Neuronal stem cell (in vitro differentiated cells): ENCODE data around the gene LDLRAD3.
A peak's percentile ranks its signal among the peaks of the same experiment; 100 is the strongest.

Experiments
- DNase-seq: peaks from one replicate; pipeline ENCODE4 v3.0.0-alpha.2; 2013; ENCODE audit warnings: low spot score
- H2AFZ ChIP-seq: one replicate; pipeline ENCODE4 v1.6.1; 2013; ENCODE audit warnings: mild to moderate bottlenecking, low read length, inconsistent platforms
- H2AK5ac ChIP-seq: 2 replicates; pipeline ENCODE4 v1.6.1; 2013; ENCODE audit warnings: low read depth, mild to moderate bottlenecking, inconsistent platforms, low read length, moderate library complexity, mixed read lengths
- H2BK120ac ChIP-seq: 2 replicates; pipeline ENCODE4 v1.6.1; 2013; ENCODE audit warnings: low read depth, mild to moderate bottlenecking, inconsistent platforms, low read length, moderate library complexity, mixed read lengths
- H2BK12ac ChIP-seq: one replicate; pipeline ENCODE4 v1.6.1; 2013; ENCODE audit warnings: low read length, inconsistent platforms
- H2BK15ac ChIP-seq: 2 replicates; pipeline ENCODE4 v1.6.1; 2013; ENCODE audit warnings: mild to moderate bottlenecking, low read length, inconsistent platforms, mixed read lengths
- H2BK5ac ChIP-seq: one replicate; pipeline ENCODE4 v1.6.1; 2013; ENCODE audit warnings: inconsistent platforms, mild to moderate bottlenecking, low read length, moderate library complexity
- H3K14ac ChIP-seq: one replicate; pipeline ENCODE4 v1.6.1; 2013; ENCODE audit warnings: low read length, inconsistent platforms
- H3K18ac ChIP-seq: 2 replicates; pipeline ENCODE4 v1.6.1; 2013; ENCODE audit warnings: low read length, inconsistent platforms
- H3K23ac ChIP-seq: 2 replicates; pipeline ENCODE4 v1.6.1; 2013; ENCODE audit warnings: low read depth, mild to moderate bottlenecking, mixed read lengths, low read length, inconsistent platforms; ENCODE audit not compliant: poor library complexity
- H3K27ac ChIP-seq: replicated peaks from 3 replicates; pipeline ENCODE4 v1.5.1; 2013; ENCODE audit warnings: low read length, inconsistent platforms
- H3K27me3 ChIP-seq, 3 experiments: 2 replicates each; pipeline ENCODE4 v1.6.1; 2013; ENCODE audit warnings: low read length in 3 of 3, mild to moderate bottlenecking in 2 of 3, inconsistent platforms in 1 of 3, low read depth in 1 of 3, mixed read lengths in 1 of 3, moderate library complexity in 1 of 3; ENCODE audit not compliant: control insufficient read depth in 3 of 3, insufficient read depth in 3 of 3
- H3K36me3 ChIP-seq, 2 donors: replicated peaks in 1 of 2; 2 replicates each; pipeline ENCODE4 v1.6.1; 2013; ENCODE audit warnings: low read length in 2 of 2; ENCODE audit not compliant: control insufficient read depth in 2 of 2, insufficient read depth in 2 of 2
- H3K4ac ChIP-seq: 2 replicates; pipeline ENCODE4 v1.6.1; 2013; ENCODE audit warnings: inconsistent platforms, mild to moderate bottlenecking, low read length, moderate library complexity
- H3K4me1 ChIP-seq, 2 donors: 1 replicate in 1 of 2; 2 replicates in 1 of 2; pipeline ENCODE4 v1.6.1; 2013; ENCODE audit warnings: low read length in 2 of 2, low read depth in 1 of 2; ENCODE audit not compliant: control insufficient read depth in 2 of 2, insufficient read depth in 1 of 2
- H3K4me2 ChIP-seq: one replicate; pipeline ENCODE4 v1.6.1; 2013; ENCODE audit warnings: mild to moderate bottlenecking, low read length, inconsistent platforms; ENCODE audit not compliant: insufficient read depth, poor library complexity, severe bottlenecking
- H3K4me3 ChIP-seq, 2 donors: 2 replicates each; pipeline ENCODE4 v1.5.1; 2013; ENCODE audit warnings: low read length in 2 of 2, mild to moderate bottlenecking in 2 of 2, inconsistent platforms in 1 of 2, moderate library complexity in 1 of 2
- H3K79me1 ChIP-seq: one replicate; pipeline ENCODE4 v1.6.1; 2013; ENCODE audit warnings: low read depth, mild to moderate bottlenecking, inconsistent platforms, low read length, moderate library complexity
- H3K9ac ChIP-seq: one replicate; pipeline ENCODE4 v1.6.1; 2013; ENCODE audit warnings: mild to moderate bottlenecking, low read depth, low read length, inconsistent platforms; ENCODE audit not compliant: poor library complexity
- H3K9me3 ChIP-seq, 2 donors: replicated peaks in 1 of 2; 2 replicates each; pipeline versions ENCODE3 to v1.6.1; 2013; ENCODE audit warnings: low read length in 2 of 2, mild to moderate bottlenecking in 2 of 2, inconsistent platforms in 1 of 2, low read depth in 1 of 2, mixed read lengths in 1 of 2, moderate library complexity in 1 of 2; ENCODE audit not compliant: control insufficient read depth in 2 of 2, insufficient read depth in 1 of 2
- H4K8ac ChIP-seq: one replicate; pipeline ENCODE4 v1.6.1; 2013; ENCODE audit warnings: low read depth, mild to moderate bottlenecking, inconsistent platforms, low read length, moderate library complexity
- H4K91ac ChIP-seq: one replicate; pipeline ENCODE4 v1.6.1; 2013; ENCODE audit warnings: low read length, low read depth, mild to moderate bottlenecking, inconsistent platforms; ENCODE audit not compliant: poor library complexity
- WGBS, 2 donors: extraction: QIAGEN DNeasy Blood & Tissue Kit; methylation state at CpG; one replicate each; pipeline ENCODE4 v1.1.7; 2013; ENCODE audit warnings: missing lambda C conversion rate in 2 of 2, mixed read lengths in 1 of 2; ENCODE audit not compliant: insufficient read length in 2 of 2, insufficient replicate concordance in 1 of 2; ENCODE audit errors: extremely low coverage in 2 of 2; 5-methylcytosine and 5-hydroxymethylcytosine counted together

LDLRAD3 gene

GRCh38 chr11:35994421-35994820 lies 50.6 kb downstream of the LDLRAD3 start:
- no peak overlapping the region for H2BK120ac ChIP-seq
- H3K36me3 ChIP-seq = peaks cover 1 to 22% of the 10 kb centered on the region in 2 donors
- H3K79me1 ChIP-seq = peaks cover 3% of the 10 kb centered on the region
- H2AK5ac ChIP-seq = no peak overlapping the region
- no peak overlapping the region for H2AFZ ChIP-seq
- peaks cover 2 to 33% of the 10 kb centered on the region in 2 donors for H3K9me3 ChIP-seq
- H2BK5ac ChIP-seq = no peak overlapping the region
- H4K8ac ChIP-seq = no peak overlapping the region
- WGBS, 2 donors = no CpG with 5 or more reads among the region's 2 CpGs
- no peak overlapping the region for H2BK15ac ChIP-seq
- no peak overlapping the region for H3K4me3 ChIP-seq
- peaks cover 14 to 18% of the 10 kb centered on the region in 2 donors for H3K4me1 ChIP-seq
- H3K27ac ChIP-seq = no peak overlapping the region
- no peak overlapping the region for H2BK12ac ChIP-seq
- H3K27me3 ChIP-seq = no peaks in the 10 kb centered on the region
- H3K18ac ChIP-seq = no peak overlapping the region
- no peak overlapping the region for H3K14ac ChIP-seq
- H4K91ac ChIP-seq = no peak overlapping the region
- no peak overlapping the region for H3K23ac ChIP-seq
- no peak overlapping the region for H3K4me2 ChIP-seq
- no peak overlapping the region for H3K4ac ChIP-seq
- no peak overlapping the region for H3K9ac ChIP-seq
- no peak for DNase-seq

DNA sequence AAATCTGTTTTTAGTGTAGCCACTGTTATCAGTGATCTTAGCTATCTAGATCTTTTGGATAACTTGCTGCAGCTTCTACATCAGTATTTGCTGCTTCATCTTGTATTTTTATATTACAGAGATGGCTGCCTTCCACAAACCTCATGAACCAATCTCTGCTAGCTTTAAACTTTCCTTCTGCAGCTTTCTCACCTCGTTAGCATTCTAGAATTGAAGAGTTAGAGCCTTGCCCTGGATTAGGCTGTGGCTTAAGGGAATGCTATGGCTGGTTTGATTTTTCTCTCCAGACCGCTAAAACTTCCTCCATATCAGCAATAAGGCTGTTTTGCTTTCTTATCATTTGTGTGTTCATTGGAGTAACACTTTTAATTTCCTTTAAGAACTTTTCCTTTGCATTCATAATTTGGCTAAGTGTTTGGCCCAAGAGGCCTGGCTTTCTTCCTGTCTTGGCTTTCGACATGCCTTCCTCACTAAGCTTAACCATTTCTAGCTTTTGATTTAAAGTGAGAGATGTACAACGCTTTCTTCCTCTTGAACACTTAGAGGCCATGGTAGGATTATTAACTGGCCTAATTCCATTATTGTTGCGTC lies 51.9 kb downstream of the LDLRAD3 start:
- no peak overlapping the region for H3K23ac ChIP-seq
- H2AFZ ChIP-seq = no peak overlapping the region
- no peak overlapping the region for H2BK120ac ChIP-seq
- peaks cover 16 to 18% of the 10 kb centered on the region in 2 donors for H3K4me1 ChIP-seq
- H4K8ac ChIP-seq = no peak overlapping the region
- no peak overlapping the region for H3K4me2 ChIP-seq
- H2AK5ac ChIP-seq = no peak overlapping the region
- H3K18ac ChIP-seq = no peak overlapping the region
- no peak overlapping the region for H2BK5ac ChIP-seq
- H3K27ac ChIP-seq = no peak overlapping the region
- H4K91ac ChIP-seq = no peak overlapping the region
- no peak overlapping the region for H3K4ac ChIP-seq
- peaks cover 1 to 26% of the 10 kb centered on the region in 2 donors for H3K36me3 ChIP-seq
- H3K9ac ChIP-seq = no peak overlapping the region
- no peak overlapping the region for H2BK12ac ChIP-seq
- WGBS, 2 donors = no CpG with 5 or more reads among the region's 5 CpGs
- no peak for DNase-seq
- no peak overlapping the region for H3K14ac ChIP-seq
- peaks cover 4% of the 10 kb centered on the region for H3K79me1 ChIP-seq
- H3K9me3 ChIP-seq = peaks cover 2 to 33% of the 10 kb centered on the region in 2 donors
- H2BK15ac ChIP-seq = no peak overlapping the region
- no peak overlapping the region for H3K4me3 ChIP-seq
- H3K27me3 ChIP-seq = no peaks in the 10 kb centered on the region

DNA sequence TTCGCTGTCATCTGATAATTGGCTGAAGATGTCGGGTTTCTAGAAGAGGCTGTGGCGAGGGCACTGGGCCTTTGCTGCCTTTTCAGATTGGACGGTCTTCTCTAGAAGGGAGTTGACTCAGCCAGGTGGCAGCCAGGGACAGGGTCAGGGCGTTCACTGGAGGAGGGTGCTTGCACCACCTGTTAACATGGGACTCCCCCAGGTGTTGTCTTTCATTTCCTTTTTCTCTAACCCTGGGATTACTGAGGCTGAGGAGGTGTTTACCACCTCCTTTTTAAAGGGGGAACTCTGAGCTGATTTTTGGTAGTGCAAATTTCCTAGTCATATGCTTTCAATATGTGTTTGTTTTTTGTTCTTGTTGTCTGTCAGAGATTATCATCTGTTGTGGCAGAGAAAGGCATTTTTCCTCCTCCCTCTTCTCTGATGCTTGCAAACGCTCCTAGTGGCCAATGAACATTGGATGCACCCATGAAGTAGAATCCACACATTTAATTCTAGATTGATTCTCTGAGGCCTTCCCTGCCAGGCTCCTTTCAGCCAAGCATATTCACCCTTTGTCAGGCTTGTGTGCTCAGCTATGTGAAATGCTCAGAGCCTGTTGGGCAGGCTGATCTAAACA lies 54.1 kb downstream of the LDLRAD3 start:
- no peak overlapping the region for H3K18ac ChIP-seq
- H3K4me2 ChIP-seq = no peak overlapping the region
- H2BK12ac ChIP-seq = no peak overlapping the region
- H3K4ac ChIP-seq = no peak overlapping the region
- H3K14ac ChIP-seq = no peak overlapping the region
- H3K27me3 ChIP-seq = no peaks in the 10 kb centered on the region
- no peak overlapping the region for H2AFZ ChIP-seq
- H3K27ac ChIP-seq = no peak overlapping the region
- peaks cover 4% of the 10 kb centered on the region for H3K79me1 ChIP-seq
- no CpG with 5 or more reads among the region's 6 CpGs for WGBS, 2 donors
- H2BK15ac ChIP-seq = no peak overlapping the region
- H2BK5ac ChIP-seq = no peak overlapping the region
- H2BK120ac ChIP-seq = no peak overlapping the region
- H3K9ac ChIP-seq = no peak overlapping the region
- H3K9me3 ChIP-seq = peaks cover 2 to 33% of the 10 kb centered on the region in 2 donors
- H4K8ac ChIP-seq = no peak overlapping the region
- peaks cover 1 to 26% of the 10 kb centered on the region in 2 donors for H3K36me3 ChIP-seq
- H4K91ac ChIP-seq = no peak overlapping the region
- no peak for DNase-seq
- peaks cover 15 to 16% of the 10 kb centered on the region in 2 donors for H3K4me1 ChIP-seq
- no peak overlapping the region for H3K4me3 ChIP-seq
- no peak overlapping the region for H2AK5ac ChIP-seq
- no peak overlapping the region for H3K23ac ChIP-seq

GRCh38 chr11:35998634-35999033 lies 54.8 kb downstream of the LDLRAD3 start:
- WGBS, 2 donors = no CpG with 5 or more reads among the region's 6 CpGs
- H2BK15ac ChIP-seq = no peak overlapping the region
- H3K27me3 ChIP-seq = no peaks in the 10 kb centered on the region
- no peak overlapping the region for H3K14ac ChIP-seq
- peaks cover 4% of the 10 kb centered on the region for H3K79me1 ChIP-seq
- H3K4me2 ChIP-seq = no peak overlapping the region
- H2BK5ac ChIP-seq = no peak overlapping the region
- H3K23ac ChIP-seq = no peak overlapping the region
- H2AK5ac ChIP-seq = no peak overlapping the region
- no peak overlapping the region for H4K91ac ChIP-seq
- H3K4ac ChIP-seq = no peak overlapping the region
- H4K8ac ChIP-seq = no peak overlapping the region
- H3K27ac ChIP-seq = no peak overlapping the region
- H3K36me3 ChIP-seq = peaks cover 1 to 26% of the 10 kb centered on the region in 2 donors
- H3K18ac ChIP-seq = peak overlapping the region; percentile 45
- H3K4me3 ChIP-seq = no peak overlapping the region
- H2BK120ac ChIP-seq = no peak overlapping the region
- peaks cover 18 to 21% of the 10 kb centered on the region in 2 donors for H3K4me1 ChIP-seq
- no peak overlapping the region for H3K9ac ChIP-seq
- peaks cover 2 to 38% of the 10 kb centered on the region in 2 donors for H3K9me3 ChIP-seq
- H2BK12ac ChIP-seq = no peak overlapping the region
- DNase-seq = no peak
- H2AFZ ChIP-seq = no peak overlapping the region
